NCI-H2107 (cell line): ENCODE data around the gene OSBPL5.
A peak's percentile ranks its signal among the peaks of the same experiment; 100 is the strongest.

Experiments used
- DNase-seq: peaks from one replicate; lab custom pipeline; 2025; lab: John Stamatoyannopoulos, UW

OSBPL5 gene

GRCh38 chr11:3162410-3163240 lies 2.5 kb downstream of the OSBPL5 start:
- no peak for DNase-seq

GRCh38 chr11:3161720-3162409 lies 3.2 kb downstream of the OSBPL5 start:
- no peak for DNase-seq

GRCh38 chr11:3161309-3161708 lies 3.8 kb downstream of the OSBPL5 start:
- no peak for DNase-seq

GRCh38 chr11:3160252-3161031 lies 4.7 kb downstream of the OSBPL5 start:
- DNase-seq, result no peak

- DNase-seq, result no peak
Measured at GRCh38 chr11:3159296-3160190, 5.6 kb downstream of the OSBPL5 start.

- DNase-seq, result no peak
Measured at GRCh38 chr11:3158821-3159220, 6.3 kb downstream of the OSBPL5 start.

GRCh38 chr11:3158131-3158591 lies 6.9 kb downstream of the OSBPL5 start:
- no peak for DNase-seq

- no peak for DNase-seq
Measured at GRCh38 chr11:3157381-3158130, 7.6 kb downstream of the OSBPL5 start.

- no peak for DNase-seq
Measured at GRCh38 chr11:3156661-3157311, 8.3 kb downstream of the OSBPL5 start.

GRCh38 chr11:3156282-3156660 lies 8.8 kb downstream of the OSBPL5 start:
- no peak for DNase-seq

- DNase-seq, result no peak
Measured at GRCh38 chr11:3155691-3156258, 9.3 kb downstream of the OSBPL5 start.

- no peak for DNase-seq
Measured at GRCh38 chr11:3155216-3155615, 9.9 kb downstream of the OSBPL5 start.

GRCh38 chr11:3154001-3154599 lies 11.0 kb downstream of the OSBPL5 start:
- peak; percentile 61 for DNase-seq

- DNase-seq, result no peak
Measured at GRCh38 chr11:3153291-3153861, 11.7 kb downstream of the OSBPL5 start.

GRCh38 chr11:3152471-3153110 lies 12.5 kb downstream of the OSBPL5 start:
- DNase-seq, result no peak

GRCh38 chr11:3150726-3151125 lies 14.4 kb downstream of the OSBPL5 start:
- no peak for DNase-seq

GRCh38 chr11:3149852-3150188 lies 15.3 kb downstream of the OSBPL5 start:
- no peak for DNase-seq

- DNase-seq, result no peak
Measured at GRCh38 chr11:3148990-3149851, 15.9 kb downstream of the OSBPL5 start.
